Keratinocyte (primary cell): ENCODE data around the gene MINDY4. TPM values are rescaled to one million over a fixed set of nuclear protein-coding genes. Genes with fewer than 3 reads are reported as not detected.

Experiments used
- DNase-seq: peaks from one replicate; pipeline ENCODE4 v3.0.0-alpha.2; 2011; ENCODE audit warnings: low read depth, missing footprints, low spot score
- FAIRE-seq: peaks from 2 replicates; lab custom pipeline; 2011; peaks lifted over from hg19 to GRCh38; lab: Jason Lieb, UNC
- H2AFZ ChIP-seq: 2 replicates; pipeline ENCODE4 v1.6.0; 2012; ENCODE audit warnings: low read length, control low read depth, inconsistent platforms; ENCODE audit not compliant: control insufficient read depth
- H3K27ac ChIP-seq: 2 replicates; pipeline ENCODE4 v1.5.1; 2011; ENCODE audit warnings: low read length; ENCODE audit not compliant: control insufficient read depth, insufficient read depth
- H3K27me3 ChIP-seq: 3 replicates; pipeline ENCODE4 v1.6.0; 2011; ENCODE audit warnings: low read length; ENCODE audit not compliant: control insufficient read depth, insufficient read depth; ENCODE audit errors: extremely low read depth
- H3K36me3 ChIP-seq, 2 experiments: 2 replicates in 1 of 2; 3 replicates in 1 of 2; pipeline ENCODE4 v1.5.1; 2011; ENCODE audit warnings: low read length in 2 of 2, mild to moderate bottlenecking in 1 of 2; ENCODE audit not compliant: control insufficient read depth in 2 of 2, insufficient read depth in 2 of 2; ENCODE audit errors: extremely low read depth in 1 of 2
- H3K4me1 ChIP-seq: 3 replicates; pipeline ENCODE4 v1.5.1; 2011; ENCODE audit warnings: low read length; ENCODE audit not compliant: control insufficient read depth, insufficient read depth; ENCODE audit errors: extremely low read depth
- H3K4me2 ChIP-seq: 3 replicates; pipeline ENCODE4 v1.6.0; 2011; ENCODE audit warnings: low read depth, low read length; ENCODE audit not compliant: control insufficient read depth, insufficient read depth; ENCODE audit errors: extremely low read depth
- H3K4me3 ChIP-seq, 3 experiments: fragments of 200-600 bp in 1 of 3; sonication (generic) in 1 of 3; 2 replicates in 2 of 3; 3 replicates in 1 of 3; pipeline ENCODE4 v1.5.1; 2011 to 2016; ENCODE audit warnings: low read length in 3 of 3, mild to moderate bottlenecking in 3 of 3, control low read depth in 2 of 3, inconsistent platforms in 1 of 3, low read depth in 1 of 3, mixed read lengths in 1 of 3, mixed run types in 1 of 3, moderate library complexity in 1 of 3; ENCODE audit not compliant: control insufficient read depth in 2 of 3, insufficient read depth in 2 of 3; ENCODE audit errors: extremely low read depth in 1 of 3
- H3K79me2 ChIP-seq: 2 replicates; pipeline ENCODE4 v1.6.0; 2012; ENCODE audit warnings: low read length; ENCODE audit not compliant: control insufficient read depth, insufficient read depth
- H3K9ac ChIP-seq: 3 replicates; pipeline ENCODE4 v1.6.0; 2011; ENCODE audit warnings: low read length; ENCODE audit not compliant: control insufficient read depth, insufficient read depth; ENCODE audit errors: extremely low read depth
- H3K9me1 ChIP-seq: 3 replicates; pipeline ENCODE4 v1.6.0; 2011; ENCODE audit warnings: low read length; ENCODE audit not compliant: control insufficient read depth, insufficient read depth; ENCODE audit errors: extremely low read depth
- H3K9me3 ChIP-seq: 2 replicates; pipeline ENCODE4 v1.5.1; 2012; ENCODE audit warnings: low read depth, low read length; ENCODE audit not compliant: control insufficient read depth
- H4K20me1 ChIP-seq: 3 replicates; pipeline ENCODE4 v1.6.0; 2011; ENCODE audit warnings: low read length; ENCODE audit not compliant: control insufficient read depth, insufficient read depth; ENCODE audit errors: extremely low read depth
- CTCF ChIP-seq, 3 experiments: IDR thresholded peaks in 1 of 3; conservative IDR thresholded peaks in 1 of 3; optimal IDR thresholded peaks in 1 of 3; 2 replicates in 2 of 3; 3 replicates in 1 of 3; pipeline versions ENCODE3 to v1.5.1; 2011; ENCODE audit warnings: low read length in 3 of 3, mild to moderate bottlenecking in 3 of 3, moderate library complexity in 2 of 3, control low read depth in 1 of 3, inconsistent platforms in 1 of 3; ENCODE audit not compliant: insufficient read depth in 2 of 3; ENCODE audit errors: extremely low read depth in 1 of 3
- EZH2 ChIP-seq: IDR thresholded peaks from one replicate; pipeline ENCODE4 v1.6.1; 2012; ENCODE audit warnings: inconsistent platforms, mild to moderate bottlenecking, low read length, moderate library complexity
- dilution Hi-C: fragments of 300-500 bp; cut with MboI; formaldehyde crosslinking; loops from one replicate; pipeline ENCODE4 v1.7.0; 2020; ENCODE audit warnings: low sequenced_read_pairs; ENCODE audit not compliant: extremely low pct_ligation_motif_present
- polyA plus RNA-seq, 5 experiments: library from polyadenylated mRNA; depleted of rRNA in 3 of 5; stranded (reverse) in 3 of 5; stranded (forward) in 1 of 5; unstranded in 1 of 5; fragments of >200 nt; gene quantifications; 1 replicate in 1 of 5; 2 replicates in 3 of 5; 3 replicates in 1 of 5; pipeline versions ENCODE4 v1.2.1 to v1.2.3, GENCODE V29; 2011 to 2012; ENCODE audit warnings: missing spikeins in 2 of 5, low read depth in 1 of 5, low replicate concordance in 1 of 5

The MINDY4 gene
- polyA plus RNA-seq, 1 donor (not counting 4 experiments of a cell fraction or from before 2014, with no cell fraction given): 1.5 TPM

- no peak overlapping the region for H3K27ac ChIP-seq
- DNase-seq: no peak
Observed at GRCh38 chr7:30869794-30870611, 98.8 kb downstream of the MINDY4 start.

GRCh38 chr7:30870821-30871518 lies 99.8 kb downstream of the MINDY4 start:
- no peak for DNase-seq
- no peak overlapping the region for H3K4me3 ChIP-seq
- H3K9ac ChIP-seq: no peak overlapping the region
- H3K4me1 ChIP-seq: no peaks in the 10 kb centered on the region
- H3K79me2 ChIP-seq: no peaks in the 10 kb centered on the region
- no peak overlapping the region for H3K4me2 ChIP-seq
- H3K27me3 ChIP-seq: no peaks in the 10 kb centered on the region
- FAIRE-seq: no peak
- no peaks in the 10 kb centered on the region for H3K36me3 ChIP-seq
- no peaks in the 10 kb centered on the region for H4K20me1 ChIP-seq
- H3K9me3 ChIP-seq: no peaks in the 10 kb centered on the region
- no peaks in the 10 kb centered on the region for H3K9me1 ChIP-seq
- H3K27ac ChIP-seq: no peak overlapping the region
- dilution Hi-C loops: no loop called here
- TF ChIP-seq CTCF (optimal IDR thresholded peaks at IDR 0.05 in 1 of 3, IDR thresholded peaks at IDR 0.05 in 1 of 3, conservative IDR thresholded peaks at IDR 0.05 in 1 of 3; ENCODE audit: extremely low read depth in 1 of 3, insufficient read depth in 2 of 3, low read length in 3 of 3) (no peak), EZH2 (no peak)
- H2AFZ ChIP-seq: no peak overlapping the region

More at GRCh38 chr7:30869794-30870611, 98.8 kb downstream of the MINDY4 start:
- dilution Hi-C loops: no loop called here
- H3K27me3 ChIP-seq: no peaks in the 10 kb centered on the region
- no peak for FAIRE-seq
- no peak overlapping the region for H3K4me2 ChIP-seq
- no peaks in the 10 kb centered on the region for H3K36me3 ChIP-seq
- no peak overlapping the region for H3K4me3 ChIP-seq
- H4K20me1 ChIP-seq: no peaks in the 10 kb centered on the region
- no peak overlapping the region for H3K9ac ChIP-seq
- TF ChIP-seq CTCF (optimal IDR thresholded peaks at IDR 0.05 in 1 of 3, IDR thresholded peaks at IDR 0.05 in 1 of 3, conservative IDR thresholded peaks at IDR 0.05 in 1 of 3; ENCODE audit: extremely low read depth in 1 of 3, insufficient read depth in 2 of 3, low read length in 3 of 3) (no peak), EZH2 (no peak)
- H3K79me2 ChIP-seq: no peaks in the 10 kb centered on the region
- no peaks in the 10 kb centered on the region for H3K9me1 ChIP-seq
- no peaks in the 10 kb centered on the region for H3K4me1 ChIP-seq
- H3K9me3 ChIP-seq: no peaks in the 10 kb centered on the region
- H2AFZ ChIP-seq: no peak overlapping the region
